CD4-positive, alpha-beta T cell treated with Interferon alpha-2 for 1 hour (primary cell): ENCODE data around the gene MMP24.
"Not testable (repeated sequence)": the region's sequence is repeated elsewhere in the genome, so short reads cannot be mapped to it uniquely, and the experiment has no call there.

Source experiments
- DNase-seq, 2 donors: peaks; one replicate each; pipeline ENCODE4 v3.0.0-alpha.2; 2020 to 2022

Gene MMP24

DNA sequence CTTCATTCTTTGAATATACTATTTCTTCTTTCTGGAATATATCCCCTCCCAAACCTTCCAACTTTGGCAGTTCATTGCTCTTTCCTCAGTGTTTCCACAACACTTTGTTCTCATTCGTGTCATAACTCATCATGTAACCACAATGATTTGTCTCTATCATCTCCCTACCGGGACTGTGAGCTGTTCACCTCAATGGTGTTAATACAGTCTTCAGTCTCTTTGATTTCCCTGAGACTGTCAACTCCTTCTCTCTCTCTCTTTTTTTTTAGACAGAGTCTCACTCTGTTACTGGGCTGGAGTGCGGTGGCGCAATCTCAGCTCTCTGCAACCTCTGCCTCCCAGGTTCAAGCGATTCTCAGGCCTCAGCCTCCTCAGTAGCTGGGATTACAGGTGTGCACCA is 2.5 kb upstream of the MMP24 start:
- no peak for DNase-seq

- DNase-seq: no peak
Observed at GRCh38 chr20:35224536-35224935, 2.0 kb upstream of the MMP24 start.

GRCh38 chr20:35225319-35226125 is 968 bp upstream of the MMP24 start:
- no peak for DNase-seq

GRCh38 chr20:35226884-35227681 is 593 bp downstream of the MMP24 start:
- peak in 1 of 2 donors; percentile 34 for DNase-seq

DNA sequence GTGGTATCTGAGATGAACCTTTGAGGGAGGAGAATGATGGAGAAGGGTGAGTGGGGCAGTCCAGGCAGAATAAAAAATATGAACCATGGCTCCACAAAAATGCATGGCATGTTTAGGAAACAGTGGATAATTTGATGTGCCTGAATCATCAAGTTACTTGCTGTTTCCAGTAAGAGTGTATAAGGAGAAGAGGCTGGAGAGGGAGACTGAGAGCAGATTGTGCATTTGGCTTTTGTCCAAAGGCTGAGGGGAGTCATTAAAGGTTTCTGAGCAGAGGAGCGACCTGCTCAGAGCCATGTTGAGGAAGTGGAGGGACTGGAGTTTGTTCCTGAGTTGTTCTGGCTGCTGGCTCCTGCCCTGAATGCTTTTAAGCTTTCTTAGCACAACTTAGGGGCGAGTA is 6.1 kb downstream of the MMP24 start:
- no peak for DNase-seq

GRCh38 chr20:35235881-35236280 is 9.4 kb downstream of the MMP24 start:
- DNase-seq: no peak

GRCh38 chr20:35237486-35237885 is 11.0 kb downstream of the MMP24 start:
- no peak for DNase-seq

GRCh38 chr20:35238170-35238569 is 11.7 kb downstream of the MMP24 start:
- DNase-seq: no peak

DNA sequence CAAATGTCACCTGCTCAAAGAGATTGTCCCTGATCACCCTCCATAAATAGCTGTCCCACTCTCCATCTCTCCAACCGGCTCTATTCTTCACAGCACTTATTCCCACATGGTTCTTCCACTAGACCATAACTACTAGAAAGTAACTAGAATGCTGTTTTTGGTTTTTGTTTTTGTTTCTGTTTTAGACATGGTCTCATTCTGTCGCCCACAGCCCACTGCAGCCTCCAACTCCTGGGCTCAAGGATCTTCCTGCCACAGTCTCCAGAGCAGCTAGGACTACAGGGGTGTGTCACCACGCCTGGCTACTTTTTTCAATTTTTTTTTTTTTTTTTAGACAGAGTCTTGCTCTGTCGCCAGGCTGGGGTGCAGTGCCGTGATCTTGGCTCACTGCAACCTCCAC is 12.2 kb downstream of the MMP24 start:
- no peak for DNase-seq

DNA sequence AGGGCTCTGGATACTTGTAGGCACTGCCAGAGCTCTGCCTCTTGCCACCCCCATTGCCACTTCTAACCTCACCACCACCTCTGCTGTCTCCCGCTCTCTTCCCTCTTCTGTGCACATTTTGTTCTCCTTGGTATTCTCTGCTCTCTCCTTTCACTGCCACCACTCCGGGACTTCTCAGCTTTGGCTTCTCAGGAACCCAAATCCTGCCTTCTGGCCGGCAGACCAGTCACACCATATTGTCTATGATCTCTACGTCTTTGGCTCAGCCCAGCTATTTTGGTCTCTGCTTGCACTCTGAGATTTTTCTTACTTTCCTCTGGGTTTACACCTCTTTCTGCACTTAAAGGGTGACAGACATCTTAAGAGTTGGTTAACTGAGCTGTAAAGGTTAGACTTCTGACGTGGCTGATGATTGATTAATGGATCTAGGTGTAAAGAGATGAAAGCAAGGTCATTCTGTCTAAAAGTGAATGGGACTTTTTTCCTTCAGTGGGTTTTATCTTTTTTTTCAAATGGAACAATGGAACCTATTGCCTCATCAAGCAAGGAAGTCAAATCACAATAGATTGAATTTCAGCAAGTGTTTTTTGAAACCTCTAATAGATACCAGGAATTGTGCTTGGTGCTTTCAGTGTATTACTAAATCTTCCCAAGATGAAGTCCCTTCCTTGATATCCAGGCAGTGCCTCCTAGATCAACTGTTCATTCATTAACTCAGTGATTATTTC is 13.8 kb downstream of the MMP24 start:
- no peak for DNase-seq

DNA sequence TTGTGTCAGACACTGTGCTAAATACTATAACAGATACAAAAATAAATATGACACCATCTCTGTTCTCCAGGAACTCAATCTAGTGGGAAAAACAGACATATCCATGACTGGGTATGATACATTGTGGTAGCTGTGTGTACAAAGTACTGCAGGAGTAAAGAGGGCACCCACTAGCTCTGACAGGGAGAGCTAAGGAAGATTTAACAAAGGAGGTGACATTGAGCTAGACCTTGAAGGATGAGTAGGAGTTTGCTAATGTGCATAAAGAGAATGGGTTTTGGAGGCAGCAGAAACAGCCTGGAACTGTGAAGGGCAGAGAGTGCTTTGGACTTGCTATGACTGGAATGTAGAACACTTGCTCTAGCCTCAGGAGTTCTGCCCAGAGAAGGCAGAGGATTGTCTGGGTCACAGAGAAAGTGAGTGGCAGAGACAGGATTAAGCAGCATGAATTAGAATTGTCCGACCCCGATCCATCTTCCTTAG is 14.4 kb downstream of the MMP24 start:
- DNase-seq: no peak

GRCh38 chr20:35243317-35243716 is 16.8 kb downstream of the MMP24 start:
- DNase-seq: no peak

DNA sequence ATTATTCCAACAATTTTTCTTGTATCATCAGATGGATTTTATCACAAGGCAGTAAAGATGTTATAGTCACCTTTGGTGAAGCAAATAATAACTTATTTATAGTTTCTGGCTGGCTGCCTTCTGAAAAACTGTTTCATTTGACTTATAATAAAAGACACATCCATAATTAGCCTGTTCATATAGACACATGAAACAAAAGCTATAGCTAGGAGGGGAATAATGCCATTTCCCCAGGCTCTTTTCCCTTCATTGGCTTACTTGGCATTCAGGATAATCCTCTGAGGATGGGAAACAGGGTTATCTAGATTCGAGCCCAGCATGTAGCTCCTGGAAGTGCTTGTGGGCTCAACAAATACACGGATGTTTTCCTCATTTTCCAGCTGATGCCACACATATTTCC is 17.5 kb downstream of the MMP24 start:
- no peak for DNase-seq

GRCh38 chr20:35246723-35247122 is 20.2 kb downstream of the MMP24 start:
- DNase-seq: no peak

DNA sequence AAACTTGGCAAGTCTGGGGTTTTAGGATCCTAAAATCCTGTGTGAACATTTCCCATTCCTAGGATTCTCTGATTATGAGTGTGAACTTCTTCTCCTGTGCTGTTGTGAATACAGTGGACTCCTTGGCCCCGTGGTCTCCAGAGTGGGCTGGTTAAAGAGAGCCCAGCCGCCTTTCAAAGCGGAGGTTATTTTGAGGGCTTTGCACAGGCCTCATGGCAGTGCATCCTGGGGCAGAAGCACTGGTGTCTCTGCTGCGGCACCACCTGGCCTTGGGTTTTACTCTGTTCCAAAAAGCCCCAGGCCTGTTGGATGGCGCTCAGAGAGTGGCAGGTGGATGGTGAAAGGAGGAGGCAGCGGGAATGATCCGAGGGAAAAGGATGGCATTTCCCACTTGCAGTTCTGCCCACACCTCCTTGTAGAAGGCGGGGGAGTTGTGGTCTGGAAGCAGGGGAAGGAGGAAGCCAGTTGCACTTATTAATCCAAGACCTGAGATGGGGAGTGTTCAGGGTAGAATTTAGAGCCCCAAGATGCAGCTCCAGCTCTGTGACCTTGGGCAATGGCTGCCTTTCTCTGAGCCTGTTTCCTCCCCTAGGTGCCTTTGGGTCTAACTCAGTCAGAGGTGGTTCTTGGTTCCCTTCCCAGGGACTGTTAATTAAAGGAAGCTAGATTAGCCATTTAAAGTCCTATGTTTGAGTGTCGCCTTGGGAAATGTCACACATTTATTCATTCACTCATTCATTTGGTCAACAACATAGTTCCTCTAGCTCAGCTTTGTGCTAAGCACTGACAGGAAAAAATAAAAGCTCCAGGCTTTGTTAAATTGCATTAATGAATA is 22.4 kb downstream of the MMP24 start:
- DNase-seq: no peak

DNA sequence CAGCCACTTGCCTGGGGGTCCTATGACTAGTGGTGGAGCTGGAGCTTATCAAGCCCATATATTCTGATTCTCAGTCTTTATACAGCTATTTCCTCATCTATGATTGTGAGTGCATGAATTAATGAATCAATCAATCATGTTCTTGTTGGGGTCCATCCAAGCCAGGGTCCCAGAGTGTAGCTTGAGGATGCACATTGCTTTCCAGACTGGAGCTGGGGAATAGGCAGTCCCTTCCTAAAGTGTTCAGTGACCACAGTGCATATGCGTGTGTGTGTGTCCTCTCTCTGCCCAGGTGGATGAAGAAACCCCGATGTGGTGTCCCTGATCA is 25.1 kb downstream of the MMP24 start:
- DNase-seq: no peak

DNA sequence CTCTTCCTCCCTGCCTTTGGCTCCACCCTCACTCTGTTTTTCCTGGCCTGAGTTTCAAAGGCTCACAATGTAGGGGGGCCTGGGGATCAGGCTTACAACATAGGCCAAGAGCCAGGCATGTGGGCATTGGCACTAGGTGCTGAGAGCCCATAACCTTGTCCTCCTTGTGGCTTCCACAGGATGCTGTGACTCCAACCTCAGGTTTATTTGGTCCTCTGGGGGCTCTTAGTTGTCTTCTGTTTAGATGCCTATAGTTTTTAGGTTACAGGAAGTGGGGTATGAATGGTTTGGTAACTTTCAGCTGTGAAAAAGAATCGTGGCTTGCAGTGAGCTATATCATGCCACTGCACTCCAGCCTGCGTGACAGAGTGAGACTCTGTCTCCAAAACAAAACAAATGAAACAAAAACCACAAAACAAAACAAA is 25.6 kb downstream of the MMP24 start:
- DNase-seq: peak; percentile 24 to 59

DNA sequence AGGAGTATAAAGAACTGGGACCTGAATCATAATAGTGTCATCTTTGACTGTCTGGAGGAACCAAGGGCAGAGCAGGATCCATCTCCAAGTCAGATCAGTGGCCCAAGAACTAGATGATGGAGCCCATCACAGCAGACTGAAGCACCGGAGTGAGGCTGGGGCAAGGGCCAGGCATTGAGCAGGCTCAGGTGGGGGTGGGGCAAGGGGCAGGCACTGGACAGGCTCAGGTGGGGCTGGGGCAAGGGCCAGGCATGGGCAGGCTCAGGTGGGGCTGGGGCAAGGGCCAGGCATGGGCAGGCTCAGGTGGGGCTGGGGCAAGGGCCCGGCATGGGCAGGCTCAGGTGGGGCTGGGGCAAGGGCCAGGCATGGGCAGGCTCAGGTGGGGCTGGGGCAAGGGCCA is 26.1 kb downstream of the MMP24 start:
- not testable (repeated sequence) for DNase-seq

GRCh38 chr20:35253010-35253409 is 26.5 kb downstream of the MMP24 start:
- DNase-seq: no peak

GRCh38 chr20:35254448-35254999 is 28.0 kb downstream of the MMP24 start:
- no peak for DNase-seq

DNA sequence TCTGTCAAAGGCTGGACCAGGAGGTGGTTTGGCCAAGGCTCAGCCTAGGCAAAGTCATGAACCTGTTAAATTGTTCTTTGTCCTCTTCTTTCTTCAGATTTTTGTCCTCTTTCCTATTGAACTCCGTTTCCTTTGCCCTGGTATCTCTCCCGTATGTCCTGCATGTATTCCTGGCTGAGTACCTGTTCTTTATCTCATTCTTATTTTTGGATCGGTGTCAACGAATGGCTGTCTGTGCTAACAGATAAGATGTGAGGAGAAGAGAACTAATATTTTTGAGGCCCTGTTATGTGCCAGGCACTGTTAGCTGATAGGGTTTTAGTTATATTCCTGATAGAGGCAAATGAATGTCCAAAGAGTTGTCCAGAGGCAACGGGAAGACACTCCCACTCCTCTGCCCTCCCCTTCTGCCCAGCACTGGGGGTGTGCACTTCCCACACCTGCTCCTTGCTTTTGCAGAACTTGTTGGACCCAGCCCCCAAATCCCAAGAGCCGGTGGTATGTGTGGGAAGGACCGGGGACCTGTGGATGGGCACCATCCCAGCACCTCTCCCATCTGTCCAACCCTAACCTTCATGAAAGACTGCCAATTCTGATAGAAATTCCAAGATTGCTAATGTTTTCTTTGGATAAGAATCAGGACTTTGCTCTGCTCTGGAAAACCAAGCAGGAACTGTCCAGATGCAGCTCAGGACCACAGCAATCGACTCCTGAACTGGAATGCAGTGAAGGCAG is 30.9 kb downstream of the MMP24 start:
- no peak for DNase-seq

DNA sequence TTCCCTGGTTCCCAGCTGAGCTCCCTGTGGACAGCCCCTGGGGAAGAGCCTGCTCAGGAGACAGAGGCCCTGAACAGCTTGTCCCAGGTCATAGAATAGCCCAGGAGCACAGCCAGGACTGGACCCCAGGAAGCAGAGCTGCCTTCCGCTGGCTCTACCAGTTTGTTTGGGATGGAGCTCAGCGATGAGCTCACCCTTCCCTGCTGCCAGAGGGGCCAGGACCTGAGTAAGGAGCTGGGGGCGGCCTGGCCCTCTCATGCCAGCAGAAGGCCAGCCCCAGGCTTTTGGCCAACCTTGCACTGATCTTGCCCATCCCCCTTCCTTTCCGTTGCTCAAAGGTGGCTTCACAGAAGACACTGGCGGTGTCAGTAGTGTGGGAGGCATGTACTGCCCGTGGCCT is 33.9 kb downstream of the MMP24 start:
- DNase-seq: no peak
